Mesendoderm (in vitro differentiated cells): ENCODE results near the gene REPIN1.
A peak's percentile ranks its signal among the peaks of the same experiment; 100 is the strongest.

Source experiments
- DNase-seq: peaks from one replicate; pipeline ENCODE4 v3.0.0; 2013
- H2AK5ac ChIP-seq: 2 replicates; pipeline ENCODE4 v1.6.1; 2013; ENCODE audit warnings: low read length, inconsistent platforms
- H2BK120ac ChIP-seq: 2 replicates; pipeline ENCODE4 v1.6.1; 2013; ENCODE audit warnings: low read depth, mild to moderate bottlenecking, low read length, moderate library complexity, mixed read lengths
- H2BK15ac ChIP-seq: replicated peaks from 2 replicates; pipeline ENCODE4 v1.6.1; 2013; ENCODE audit warnings: low read depth, mild to moderate bottlenecking, moderate library complexity
- H2BK5ac ChIP-seq: 2 replicates; pipeline ENCODE4 v1.6.1; 2013; ENCODE audit warnings: low read length, inconsistent platforms
- H3K18ac ChIP-seq: 2 replicates; pipeline ENCODE4 v1.6.1; 2013; ENCODE audit warnings: mild to moderate bottlenecking, low read length, mixed read lengths
- H3K23ac ChIP-seq: one replicate; pipeline ENCODE4 v1.6.1; 2013; ENCODE audit warnings: low read length
- H3K27ac ChIP-seq: 2 replicates; pipeline ENCODE4 v1.5.1; 2013; ENCODE audit warnings: low read depth, mild to moderate bottlenecking, inconsistent platforms, low read length, moderate library complexity
- H3K27me3 ChIP-seq: 2 replicates; pipeline ENCODE4 v1.6.1; 2013; ENCODE audit warnings: low read length, control low read depth, mild to moderate bottlenecking, inconsistent platforms; ENCODE audit not compliant: insufficient read depth, poor library complexity
- H3K36me3 ChIP-seq: 2 replicates; pipeline ENCODE4 v1.6.1; 2013; ENCODE audit warnings: low read length, inconsistent platforms; ENCODE audit not compliant: control insufficient read depth, insufficient read depth
- H3K4ac ChIP-seq: one replicate; pipeline ENCODE4 v1.6.1; 2013; ENCODE audit warnings: low read depth, mild to moderate bottlenecking, low read length, moderate library complexity
- H3K4me1 ChIP-seq: 2 replicates; pipeline ENCODE4 v1.6.1; 2013; ENCODE audit warnings: low read depth, low read length, inconsistent platforms; ENCODE audit not compliant: control insufficient read depth
- H3K4me2 ChIP-seq: 2 replicates; pipeline ENCODE4 v1.6.1; 2013; ENCODE audit warnings: low read length
- H3K4me3 ChIP-seq: 2 replicates; pipeline ENCODE4 v1.5.1; 2013; ENCODE audit warnings: mild to moderate bottlenecking, low read length
- H3K56ac ChIP-seq: one replicate; pipeline ENCODE4 v1.6.1; 2013; ENCODE audit warnings: low read length
- H3K79me1 ChIP-seq: 2 replicates; pipeline ENCODE4 v1.6.1; 2013; ENCODE audit warnings: low read length, inconsistent platforms
- H3K79me2 ChIP-seq: 2 replicates; pipeline ENCODE4 v1.6.1; 2013; ENCODE audit warnings: mild to moderate bottlenecking, low read length; ENCODE audit not compliant: control insufficient read depth, insufficient read depth
- H3K9ac ChIP-seq: 2 replicates; pipeline ENCODE4 v1.6.1; 2013; ENCODE audit warnings: low read length, inconsistent platforms
- H4K5ac ChIP-seq: one replicate; pipeline ENCODE4 v1.6.1; 2013; ENCODE audit warnings: low read length
- H4K8ac ChIP-seq: one replicate; pipeline ENCODE4 v1.6.1; 2013; ENCODE audit warnings: low read depth, mild to moderate bottlenecking, control low read depth, low read length, moderate library complexity
- WGBS: extraction: QIAGEN DNeasy Blood & Tissue Kit; methylation state at CpG from one replicate; pipeline ENCODE4 v1.1.7; 2013; ENCODE audit warnings: low lambda C conversion rate, missing lambda C conversion rate; ENCODE audit not compliant: insufficient coverage; ENCODE audit errors: extremely low coverage; 5-methylcytosine and 5-hydroxymethylcytosine counted together

Gene REPIN1

DNA sequence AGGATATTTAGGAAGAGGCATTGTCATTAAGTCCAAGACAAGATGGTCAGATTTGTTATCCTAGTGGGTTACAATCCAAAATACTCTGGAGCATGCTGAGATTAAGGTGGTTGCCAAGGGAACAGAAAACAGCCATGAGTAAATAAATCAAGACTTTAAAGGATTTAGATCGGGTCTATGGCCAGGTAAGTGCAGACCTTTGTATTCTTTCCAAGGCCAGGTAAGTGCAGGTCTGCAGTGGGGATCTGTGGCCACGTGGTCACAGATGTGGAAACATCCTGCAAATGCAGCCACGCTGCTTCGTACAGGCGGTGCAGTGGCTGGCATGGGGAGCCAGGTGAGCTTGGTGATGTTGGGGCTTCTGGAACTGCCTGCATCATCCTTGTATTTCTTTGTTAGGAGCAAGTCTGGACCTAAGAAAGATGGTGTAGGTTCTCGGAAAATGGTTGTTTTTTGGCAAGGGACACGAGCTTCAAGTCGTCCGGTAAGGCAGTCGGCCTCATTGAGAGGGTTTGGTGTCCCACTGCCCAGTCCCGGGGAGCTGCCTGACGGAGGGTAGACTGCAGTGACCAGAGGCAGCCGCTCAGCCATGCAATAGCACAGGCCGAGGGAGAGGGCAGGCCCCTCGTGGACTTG lies 32.3 kb downstream of the REPIN1 start:
- H3K36me3 ChIP-seq = no peaks in the 10 kb centered on the region
- DNase-seq = peak; percentile 57
- H3K4me1 ChIP-seq = peaks cover 23% of the 10 kb centered on the region

DNA sequence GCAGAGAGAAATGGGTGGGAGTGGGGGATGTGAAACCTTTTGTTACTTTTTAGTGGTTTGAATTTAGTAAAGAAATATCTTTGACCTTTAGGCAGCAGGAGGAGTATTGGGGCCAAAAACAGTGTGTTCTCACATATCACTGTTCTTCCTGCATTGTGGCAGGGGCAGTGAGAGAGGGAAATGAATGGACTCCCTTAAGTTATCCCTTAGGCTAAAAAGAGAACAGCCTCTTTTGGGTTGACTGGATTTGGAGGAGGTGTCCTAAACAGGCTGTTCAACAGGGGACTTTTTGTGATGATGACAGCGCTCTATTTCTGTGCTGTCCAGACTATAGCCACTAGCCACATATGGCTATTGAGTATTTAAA lies 32.8 kb downstream of the REPIN1 start:
- WGBS = no CpG with 5 or more reads among the region's 1 CpG
- Histone ChIP-seq H3K27ac (no peak overlapping the region), H3K4me1 (peaks cover 23% of the 10 kb centered on the region)

More for the DNA sequence above, 32.3 kb downstream of the REPIN1 start:
- H3K18ac ChIP-seq = no peak overlapping the region
- H3K27ac ChIP-seq = no peak overlapping the region
- no peak overlapping the region for H3K23ac ChIP-seq
- H3K79me1 ChIP-seq = no peaks in the 10 kb centered on the region
- H3K79me2 ChIP-seq = no peaks in the 10 kb centered on the region
- H3K4ac ChIP-seq = no peak overlapping the region
- H2AK5ac ChIP-seq = no peak overlapping the region
- no peak overlapping the region for H2BK5ac ChIP-seq
- no peaks in the 10 kb centered on the region for H3K27me3 ChIP-seq
- no peak overlapping the region for H4K8ac ChIP-seq
- WGBS = no CpG with 5 or more reads among the region's 15 CpGs
- no peak overlapping the region for H2BK15ac ChIP-seq
- H3K4me3 ChIP-seq = no peak overlapping the region
- H3K4me2 ChIP-seq = no peak overlapping the region
- no peak overlapping the region for H4K5ac ChIP-seq
- H3K9ac ChIP-seq = no peak overlapping the region
- peak overlapping the region; percentile 30 for H3K56ac ChIP-seq
- no peak overlapping the region for H2BK120ac ChIP-seq

GRCh38 chr7:150401861-150402631 lies 33.4 kb downstream of the REPIN1 start:
- Histone ChIP-seq H3K4me1 (peaks cover 23% of the 10 kb centered on the region), H3K56ac (peak overlapping the region; percentile 19), H4K8ac (no peak overlapping the region), H3K4me2 (no peak overlapping the region), H2BK5ac (no peak overlapping the region), H2AK5ac (no peak overlapping the region), H3K4me3 (no peak overlapping the region), H3K18ac (peak overlapping the region; percentile 11), H3K4ac (no peak overlapping the region), H3K79me1 (no peaks in the 10 kb centered on the region), H3K79me2 (no peaks in the 10 kb centered on the region), H3K23ac (no peak overlapping the region), H3K36me3 (no peaks in the 10 kb centered on the region), H3K27ac (peak overlapping the region; percentile 22), H4K5ac (no peak overlapping the region), H3K27me3 (no peaks in the 10 kb centered on the region), H2BK120ac (no peak overlapping the region), H2BK15ac (no peak overlapping the region), H3K9ac (peak overlapping the region; percentile 15)
- peak; percentile 81 for DNase-seq
- WGBS = no CpG with 5 or more reads among the region's 7 CpGs

More for the DNA sequence above, 32.8 kb downstream of the REPIN1 start:
- Histone ChIP-seq H3K4ac (no peak overlapping the region), H4K5ac (no peak overlapping the region), H3K9ac (no peak overlapping the region), H3K56ac (peak overlapping the region; percentile 10), H3K18ac (no peak overlapping the region), H3K36me3 (no peaks in the 10 kb centered on the region), H3K27me3 (no peaks in the 10 kb centered on the region), H2BK15ac (no peak overlapping the region), H3K79me1 (no peaks in the 10 kb centered on the region), H2BK120ac (no peak overlapping the region), H4K8ac (no peak overlapping the region), H2BK5ac (no peak overlapping the region), H2AK5ac (no peak overlapping the region), H3K79me2 (no peaks in the 10 kb centered on the region), H3K23ac (no peak overlapping the region), H3K4me2 (no peak overlapping the region), H3K4me3 (no peak overlapping the region)
- DNase-seq = no peak

DNA sequence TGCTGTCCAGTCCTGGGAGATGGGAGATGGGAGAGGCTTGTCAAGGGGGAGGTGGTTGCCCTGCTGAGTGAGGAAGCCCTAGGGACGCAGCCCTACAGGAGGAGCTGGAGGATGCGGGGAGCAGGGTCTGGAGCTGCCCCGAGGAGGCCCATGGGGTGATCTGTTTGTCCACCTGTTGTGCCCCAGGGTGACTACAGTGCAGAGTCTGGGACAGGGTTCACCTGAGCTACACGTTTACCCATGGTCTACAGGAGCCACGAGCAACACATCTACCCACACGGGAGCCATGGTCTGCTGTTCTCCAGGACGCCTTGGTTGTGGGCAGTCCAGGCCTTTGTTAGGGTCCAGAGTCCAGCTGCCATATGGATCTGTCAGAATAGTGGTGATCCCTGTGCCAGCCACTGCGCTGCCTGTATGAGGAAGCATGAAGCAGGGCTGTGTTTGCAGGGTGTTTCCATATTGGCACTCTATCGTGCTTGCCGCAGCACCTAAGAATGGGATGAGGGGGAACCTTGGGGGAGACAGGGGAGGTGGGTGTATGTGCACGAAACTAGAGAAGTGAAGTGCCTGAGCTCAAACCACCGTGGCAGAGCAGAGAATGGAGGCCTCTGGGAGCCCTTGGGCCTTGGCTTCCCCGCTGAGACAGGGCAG lies 34.2 kb downstream of the REPIN1 start:
- H3K23ac ChIP-seq = no peak overlapping the region
- no peaks in the 10 kb centered on the region for H3K27me3 ChIP-seq
- peak overlapping the region; percentile 56 for H2AK5ac ChIP-seq
- no peak overlapping the region for H3K9ac ChIP-seq
- no peak for DNase-seq
- no peaks in the 10 kb centered on the region for H3K36me3 ChIP-seq
- H3K4me3 ChIP-seq = no peak overlapping the region
- H4K8ac ChIP-seq = no peak overlapping the region
- H2BK120ac ChIP-seq = no peak overlapping the region
- H3K4ac ChIP-seq = no peak overlapping the region
- peak overlapping the region; percentile 22 for H3K27ac ChIP-seq
- no peak overlapping the region for H4K5ac ChIP-seq
- H2BK5ac ChIP-seq = no peak overlapping the region
- no peaks in the 10 kb centered on the region for H3K79me2 ChIP-seq
- peak overlapping the region; percentile 11 for H3K18ac ChIP-seq
- no peak overlapping the region for H2BK15ac ChIP-seq
- no peaks in the 10 kb centered on the region for H3K79me1 ChIP-seq
- peak overlapping the region; percentile 19 for H3K56ac ChIP-seq
- peaks cover 23% of the 10 kb centered on the region for H3K4me1 ChIP-seq
- no peak overlapping the region for H3K4me2 ChIP-seq
- no CpG with 5 or more reads among the region's 13 CpGs for WGBS

- Histone ChIP-seq H3K79me1 (no peaks in the 10 kb centered on the region), H3K4me1 (peaks cover 23% of the 10 kb centered on the region), H2BK15ac (no peak overlapping the region), H4K8ac (no peak overlapping the region), H2AK5ac (no peak overlapping the region), H3K23ac (no peak overlapping the region), H3K56ac (peak overlapping the region; percentile 12), H3K79me2 (no peaks in the 10 kb centered on the region), H3K4me2 (no peak overlapping the region), H3K4me3 (no peak overlapping the region), H3K4ac (no peak overlapping the region), H2BK120ac (no peak overlapping the region), H3K9ac (peak overlapping the region; percentile 14), H2BK5ac (no peak overlapping the region), H3K36me3 (no peaks in the 10 kb centered on the region), H3K27me3 (no peaks in the 10 kb centered on the region), H3K27ac (no peak overlapping the region), H4K5ac (no peak overlapping the region), H3K18ac (no peak overlapping the region)
- WGBS = no CpG with 5 or more reads among the region's 13 CpGs
- DNase-seq = no peak
Measured at GRCh38 chr7:150403376-150404171, 35.0 kb downstream of the REPIN1 start.
